Measurements from ENCODE around the gene FURIN. TPM values are rescaled to one million over a fixed set of nuclear protein-coding genes. Genes with fewer than 3 reads are reported as not detected.
A peak's percentile ranks its signal among the peaks of the same experiment; 100 is the strongest.

The FURIN gene
- total RNA-seq, 4 donors from 2014 or later: 61.6 to 120 (median 100) TPM

DNA sequence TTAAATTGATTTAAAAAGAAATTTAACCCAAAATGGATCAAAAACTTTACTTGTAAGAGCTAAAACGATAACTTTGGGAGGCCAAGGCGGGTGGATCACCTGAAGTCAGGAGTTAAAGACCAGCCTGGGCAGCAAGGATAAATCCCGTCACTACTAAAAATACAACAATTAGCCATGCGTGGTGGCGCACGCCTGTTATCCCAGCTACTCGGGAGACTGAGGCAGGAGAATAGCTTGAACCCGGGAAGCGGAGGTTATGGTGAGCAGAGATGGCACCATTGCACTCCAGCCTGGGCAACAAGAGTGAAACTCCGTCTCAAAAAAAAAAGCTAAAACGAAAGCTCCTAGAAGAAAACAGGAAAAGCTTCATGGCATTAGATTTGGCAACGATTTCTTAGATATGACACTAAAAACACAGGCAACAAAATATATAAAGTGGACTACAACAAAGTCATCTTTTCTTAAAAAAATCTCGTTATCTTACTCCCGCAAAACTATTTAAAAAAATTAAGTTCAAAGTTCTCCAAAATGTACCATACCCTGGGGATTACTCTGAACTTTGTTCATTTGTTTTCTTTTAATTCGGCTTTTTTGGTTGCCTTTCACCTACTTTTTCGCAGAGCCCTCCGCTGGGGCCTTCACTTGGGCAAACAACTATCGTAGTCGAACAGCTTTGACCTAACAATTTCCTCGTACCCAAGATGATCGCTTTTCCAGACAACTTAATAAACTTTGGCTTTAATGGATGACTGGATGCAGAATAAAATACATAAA lies 61.0 kb downstream of the FURIN start:
- Histone ChIP-seq H3K27ac (peak overlapping the region; percentile 82), H3K9me3 (no peaks in the 10 kb centered on the region), H3K36me3 (no peaks in the 10 kb centered on the region), H3K27me3 (no peaks in the 10 kb centered on the region), H3K4me3 (peak overlapping the region; percentile 64), H3K4me1 (peaks cover 46% of the 10 kb centered on the region)
- 45% methylated on average over 21 of the region's 21 CpGs for WGBS
- no peak for DNase-seq (ENCODE audit: low spot score in 2 of 2)
- TF ChIP-seq EP300 (IDR thresholded peaks at IDR 0.05): no peak
- no peak for TF ChIP-seq POLR2A (IDR thresholded peaks at IDR 0.05)
- no peak for TF ChIP-seq POLR2AphosphoS5 (IDR thresholded peaks at IDR 0.05)
- TF ChIP-seq, protein P1, sequence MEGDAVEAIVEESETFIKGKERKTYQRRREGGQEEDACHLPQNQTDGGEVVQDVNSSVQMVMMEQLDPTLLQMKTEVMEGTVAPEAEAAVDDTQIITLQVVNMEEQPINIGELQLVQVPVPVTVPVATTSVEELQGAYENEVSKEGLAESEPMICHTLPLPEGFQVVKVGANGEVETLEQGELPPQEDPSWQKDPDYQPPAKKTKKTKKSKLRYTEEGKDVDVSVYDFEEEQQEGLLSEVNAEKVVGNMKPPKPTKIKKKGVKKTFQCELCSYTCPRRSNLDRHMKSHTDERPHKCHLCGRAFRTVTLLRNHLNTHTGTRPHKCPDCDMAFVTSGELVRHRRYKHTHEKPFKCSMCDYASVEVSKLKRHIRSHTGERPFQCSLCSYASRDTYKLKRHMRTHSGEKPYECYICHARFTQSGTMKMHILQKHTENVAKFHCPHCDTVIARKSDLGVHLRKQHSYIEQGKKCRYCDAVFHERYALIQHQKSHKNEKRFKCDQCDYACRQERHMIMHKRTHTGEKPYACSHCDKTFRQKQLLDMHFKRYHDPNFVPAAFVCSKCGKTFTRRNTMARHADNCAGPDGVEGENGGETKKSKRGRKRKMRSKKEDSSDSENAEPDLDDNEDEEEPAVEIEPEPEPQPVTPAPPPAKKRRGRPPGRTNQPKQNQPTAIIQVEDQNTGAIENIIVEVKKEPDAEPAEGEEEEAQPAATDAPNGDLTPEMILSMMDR (IDR thresholded peaks at IDR 0.05): no peak

DNA sequence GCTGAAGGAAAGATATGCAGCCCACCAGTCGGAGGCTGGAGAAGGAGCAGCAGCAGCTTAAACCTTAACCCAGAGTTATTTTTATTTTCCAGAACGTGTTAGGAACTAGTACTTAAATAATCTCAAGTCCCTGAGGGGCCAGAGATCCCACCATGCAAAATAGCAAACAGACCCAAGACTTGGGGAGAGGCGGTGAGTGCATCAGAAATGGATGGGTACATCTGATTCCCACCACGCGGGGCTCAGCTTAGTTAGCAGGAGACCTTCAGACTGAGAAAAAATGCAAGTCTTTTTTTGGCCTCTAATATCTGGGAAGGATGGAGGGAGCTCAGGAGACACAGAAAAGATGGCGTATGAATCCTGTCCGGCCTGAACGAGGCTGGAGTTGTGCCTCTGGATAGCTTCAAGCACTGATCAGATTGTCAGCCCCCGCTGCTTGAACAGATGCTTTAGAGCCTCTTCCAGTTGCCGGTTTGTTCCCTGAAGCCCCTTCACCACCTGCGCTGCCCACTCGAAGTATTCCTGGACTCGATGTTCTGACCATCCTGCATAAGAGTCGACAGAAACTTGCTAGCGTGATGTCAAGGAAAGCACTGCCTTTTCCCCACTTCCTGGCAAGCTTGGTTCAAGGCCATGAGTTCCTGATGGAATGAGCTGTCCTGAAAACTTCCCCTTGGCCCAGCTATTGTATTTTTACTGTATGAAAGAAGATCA lies 62.6 kb downstream of the FURIN start:
- Histone ChIP-seq H3K4me3 (peak overlapping the region; percentile 64), H3K27me3 (no peaks in the 10 kb centered on the region), H3K4me1 (peaks cover 60% of the 10 kb centered on the region), H3K36me3 (no peaks in the 10 kb centered on the region), H3K9me3 (no peaks in the 10 kb centered on the region), H3K27ac (peak overlapping the region; percentile 82)
- TF ChIP-seq POLR2A (IDR thresholded peaks at IDR 0.05): no peak
- TF ChIP-seq POLR2AphosphoS5 (IDR thresholded peaks at IDR 0.05): no peak
- TF ChIP-seq, protein P1 (IDR thresholded peaks at IDR 0.05): no peak
- no peak for TF ChIP-seq EP300 (IDR thresholded peaks at IDR 0.05)
- no peak for DNase-seq (ENCODE audit: low spot score in 2 of 2)
- WGBS: 52% methylated on average over 15 of the region's 15 CpGs

DNA sequence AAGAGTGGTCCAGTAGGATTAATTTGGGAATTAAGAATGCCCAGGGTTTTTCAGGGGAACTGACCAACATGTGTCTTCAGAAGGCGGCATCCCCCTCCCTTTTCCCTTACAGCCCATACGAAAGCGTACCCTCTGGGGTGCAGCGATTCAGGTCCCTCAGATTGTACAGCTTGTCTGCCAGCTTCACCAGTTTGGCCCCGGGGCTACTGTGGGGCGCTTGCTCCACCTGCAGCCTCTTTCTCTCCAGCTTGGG lies 63.1 kb downstream of the FURIN start:
- TF ChIP-seq, protein P1 (IDR thresholded peaks at IDR 0.05): no peak
- TF ChIP-seq POLR2A (IDR thresholded peaks at IDR 0.05) (no peak), EP300 (IDR thresholded peaks at IDR 0.05) (no peak), POLR2AphosphoS5 (IDR thresholded peaks at IDR 0.05) (no peak)
- WGBS: 15% methylated on average over 6 of the region's 6 CpGs

GRCh38 chr15:90931828-90932659 lies 63.7 kb downstream of the FURIN start, which contains the start of gene HDDC3:
HDDC3 (minus strand) TSS chr15:90932549; CDS start chr15:90932540, 9 bp downstream.
- 0% methylated on average over 6 of the region's 52 CpGs for WGBS
- Histone ChIP-seq H3K9me3 (no peaks in the 10 kb centered on the region), H3K4me1 (peaks cover 70% of the 10 kb centered on the region), H3K27me3 (no peaks in the 10 kb centered on the region), H3K4me3 (peak within 1 kb of the TSS; percentile 64), H3K36me3 (peaks cover 5% of the 10 kb centered on the region), H3K27ac (peak within 1 kb of the TSS; percentile 82)
- peak; percentile 93 to 94 for DNase-seq (ENCODE audit: low spot score in 2 of 2)
- peak in 2 of 3 donors; percentile 75 to 77 for TF ChIP-seq POLR2AphosphoS5 (IDR thresholded peaks at IDR 0.05)
- TF ChIP-seq, protein P1 (IDR thresholded peaks at IDR 0.05): peak; percentile 80 to 96
- peak in 1 of 2 donors; percentile 68 for TF ChIP-seq POLR2A (IDR thresholded peaks at IDR 0.05)
- TF ChIP-seq EP300 (IDR thresholded peaks at IDR 0.05): no peak

More for the DNA sequence above, 63.1 kb downstream of the FURIN start:
- H3K9me3 ChIP-seq: no peaks in the 10 kb centered on the region
- peaks cover 64% of the 10 kb centered on the region for H3K4me1 ChIP-seq
- H3K36me3 ChIP-seq: no peaks in the 10 kb centered on the region
- no peak for DNase-seq (ENCODE audit: low spot score in 2 of 2)
- no peaks in the 10 kb centered on the region for H3K27me3 ChIP-seq
- H3K4me3 ChIP-seq: peak overlapping the region; percentile 64
- H3K27ac ChIP-seq: peak overlapping the region; percentile 82
